ENCODE results near the gene DAZL. TPM values are rescaled to one million over a fixed set of nuclear protein-coding genes. Genes with fewer than 3 reads are reported as not detected.

Gene DAZL
- total RNA-seq, 4 donors from 2014 or later: not detected

- Histone ChIP-seq H3K4me1 (peaks cover 2 to 23% of the 10 kb centered on the region in 2 donors), H3K27ac (peak overlapping the region; percentile 43 to 74 (median 70)), H3K9me3 (no peaks in the 10 kb centered on the region), H3K36me3 (no peaks in the 10 kb centered on the region), H3K27me3 (no peaks in the 10 kb centered on the region), H3K4me3 (no peak overlapping the region)
- in situ Hi-C loops (cut with MboI; ENCODE audit: low sequenced_read_pairs in 4 of 4): loop anchor here in 1 of 4 donors (25.0 kb wide), 1 partner anchor 935 kb away; the partner anchor contains the start of genes BTD and HACL1
- DNase-seq (no peak), ATAC-seq (no peak)
- TF ChIP-seq CTCF (IDR thresholded peaks at IDR 0.05 in 4 of 5, conservative IDR thresholded peaks at IDR 0.05 in 1 of 5) (no peak), POLR2A (IDR thresholded peaks at IDR 0.05) (no peak)
- intact Hi-C loops (cut with DNase I; ENCODE audit: low total_unique reads): loop anchor here (5.0 kb wide), 1 partner anchor 35 kb away; the partner anchor contains the start of gene RFTN1
Observed at GRCh38 chr3:16547561-16548357, 57.5 kb downstream of the DAZL start.

GRCh38 chr3:16546186-16547010 lies 58.8 kb downstream of the DAZL start:
- intact Hi-C loops (cut with DNase I; ENCODE audit: low total_unique reads) (loop anchor here (5.0 kb wide), 1 partner anchor 34 kb away; the partner anchor contains the start of gene RFTN1), in situ Hi-C loops (cut with MboI; ENCODE audit: low sequenced_read_pairs in 4 of 4) (loop anchor here in 1 of 4 donors (25.0 kb wide), 1 partner anchor 934 kb away; the partner anchor contains the start of genes BTD and HACL1)
- H3K4me3 ChIP-seq: no peak overlapping the region
- peak overlapping the region; percentile 48 to 74 (median 71) for H3K27ac ChIP-seq
- H3K9me3 ChIP-seq: no peaks in the 10 kb centered on the region
- TF ChIP-seq POLR2A (IDR thresholded peaks at IDR 0.05) (peak in 1 of 2 donors; percentile 21), CTCF (IDR thresholded peaks at IDR 0.05 in 4 of 5, conservative IDR thresholded peaks at IDR 0.05 in 1 of 5) (no peak)
- DNase-seq: no peak
- H3K36me3 ChIP-seq: no peaks in the 10 kb centered on the region
- no peaks in the 10 kb centered on the region for H3K27me3 ChIP-seq
- H3K4me1 ChIP-seq: peaks cover 2 to 23% of the 10 kb centered on the region in 2 donors
- peak; percentile 21 to 57 for ATAC-seq

GRCh38 chr3:16545413-16546185 lies 59.6 kb downstream of the DAZL start:
- no peaks in the 10 kb centered on the region for H3K9me3 ChIP-seq
- peaks cover 2 to 22% of the 10 kb centered on the region in 2 donors for H3K4me1 ChIP-seq
- intact Hi-C loops (cut with DNase I; ENCODE audit: low total_unique reads): loop anchor here (5.0 kb wide), 1 partner anchor 33 kb away; the partner anchor contains the start of gene RFTN1
- no peaks in the 10 kb centered on the region for H3K27me3 ChIP-seq
- TF ChIP-seq CTCF (IDR thresholded peaks at IDR 0.05 in 4 of 5, conservative IDR thresholded peaks at IDR 0.05 in 1 of 5) (no peak), POLR2A (IDR thresholded peaks at IDR 0.05) (peak in 1 of 2 donors; percentile 8)
- DNase-seq (no peak), ATAC-seq (peak; percentile 44 to 70)
- no peaks in the 10 kb centered on the region for H3K36me3 ChIP-seq
- H3K4me3 ChIP-seq: no peak overlapping the region
- in situ Hi-C loops (cut with MboI; ENCODE audit: low sequenced_read_pairs in 4 of 4): loop anchor here in 1 of 4 donors (25.0 kb wide), 1 partner anchor 933 kb away; the partner anchor contains the start of genes BTD and HACL1
- peak overlapping the region; percentile 53 to 76 (median 71) for H3K27ac ChIP-seq

- Histone ChIP-seq H3K4me3 (no peak overlapping the region), H3K27ac (peak overlapping the region in 3 of 4 donors; percentile 64 to 76 (median 68)), H3K4me1 (peaks cover 2 to 13% of the 10 kb centered on the region in 2 donors), H3K9me3 (no peaks in the 10 kb centered on the region), H3K36me3 (no peaks in the 10 kb centered on the region), H3K27me3 (no peaks in the 10 kb centered on the region)
- in situ Hi-C loops (cut with MboI; ENCODE audit: low sequenced_read_pairs in 4 of 4) (loop anchor here in 1 of 4 donors (25.0 kb wide), 1 partner anchor 931 kb away; the partner anchor contains the start of genes BTD and HACL1), intact Hi-C loops (cut with DNase I; ENCODE audit: low total_unique reads) (no loop called here)
- ATAC-seq: no peak
- no peak for DNase-seq
- TF ChIP-seq POLR2A (IDR thresholded peaks at IDR 0.05) (no peak), CTCF (IDR thresholded peaks at IDR 0.05 in 4 of 5, conservative IDR thresholded peaks at IDR 0.05 in 1 of 5) (no peak)
Observed at GRCh38 chr3:16543242-16543864, 61.9 kb downstream of the DAZL start.

All from gastrocnemius medialis (tissue), 4 donors.